Measurements from ENCODE around the gene TRIOBP. TPM values are rescaled to one million over a fixed set of nuclear protein-coding genes. Genes with fewer than 3 reads are reported as not detected.
A peak's percentile ranks its signal among the peaks of the same experiment; 100 is the strongest.

Gene TRIOBP
- total RNA-seq, 2 donors from 2014 or later, result 126 to 146 TPM

DNA sequence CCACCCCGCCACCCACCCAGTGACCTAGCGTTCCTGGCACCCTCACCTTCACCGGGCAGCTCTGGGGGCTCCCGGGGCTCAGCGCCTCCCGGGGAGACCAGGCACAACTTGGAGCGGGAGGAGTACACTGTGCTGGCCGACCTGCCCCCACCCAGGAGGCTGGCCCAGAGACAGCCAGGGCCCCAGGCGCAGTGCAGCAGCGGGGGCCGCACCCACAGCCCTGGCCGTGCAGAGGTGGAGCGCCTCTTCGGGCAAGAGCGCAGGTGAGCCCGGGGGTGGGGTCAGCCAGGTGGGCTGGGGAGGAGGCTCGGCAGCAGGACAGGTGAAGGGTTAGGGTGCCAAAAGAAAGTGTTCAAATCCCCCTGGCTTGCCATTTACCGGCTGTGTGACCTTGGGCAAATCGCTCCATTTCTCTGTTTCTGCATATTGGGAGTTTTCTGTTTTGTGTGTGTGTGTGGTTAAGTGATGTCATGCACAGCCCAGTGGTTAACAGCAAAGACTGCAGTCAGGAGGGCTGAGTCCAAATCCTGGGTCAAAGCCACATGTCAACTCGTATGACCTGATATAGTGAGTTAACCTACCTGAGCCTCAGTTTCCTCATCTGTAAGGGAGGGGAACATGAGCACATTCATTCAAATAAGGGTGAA lies 29.5 kb downstream of the TRIOBP start:
- Histone ChIP-seq H3K27ac (no peak overlapping the region), H3K9me3 (no peaks in the 10 kb centered on the region), H3K36me3 (no peaks in the 10 kb centered on the region), H3K4me1 (ENCODE audit: control insufficient read depth in 1 of 2, low read depth in 2 of 2) (peaks cover 8 to 19% of the 10 kb centered on the region in 2 donors), H3K4me3 (no peak overlapping the region), H3K27me3 (replicated peaks; ENCODE audit: insufficient read depth) (no peaks in the 10 kb centered on the region)
- TF ChIP-seq, protein P1, sequence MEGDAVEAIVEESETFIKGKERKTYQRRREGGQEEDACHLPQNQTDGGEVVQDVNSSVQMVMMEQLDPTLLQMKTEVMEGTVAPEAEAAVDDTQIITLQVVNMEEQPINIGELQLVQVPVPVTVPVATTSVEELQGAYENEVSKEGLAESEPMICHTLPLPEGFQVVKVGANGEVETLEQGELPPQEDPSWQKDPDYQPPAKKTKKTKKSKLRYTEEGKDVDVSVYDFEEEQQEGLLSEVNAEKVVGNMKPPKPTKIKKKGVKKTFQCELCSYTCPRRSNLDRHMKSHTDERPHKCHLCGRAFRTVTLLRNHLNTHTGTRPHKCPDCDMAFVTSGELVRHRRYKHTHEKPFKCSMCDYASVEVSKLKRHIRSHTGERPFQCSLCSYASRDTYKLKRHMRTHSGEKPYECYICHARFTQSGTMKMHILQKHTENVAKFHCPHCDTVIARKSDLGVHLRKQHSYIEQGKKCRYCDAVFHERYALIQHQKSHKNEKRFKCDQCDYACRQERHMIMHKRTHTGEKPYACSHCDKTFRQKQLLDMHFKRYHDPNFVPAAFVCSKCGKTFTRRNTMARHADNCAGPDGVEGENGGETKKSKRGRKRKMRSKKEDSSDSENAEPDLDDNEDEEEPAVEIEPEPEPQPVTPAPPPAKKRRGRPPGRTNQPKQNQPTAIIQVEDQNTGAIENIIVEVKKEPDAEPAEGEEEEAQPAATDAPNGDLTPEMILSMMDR (IDR thresholded peaks at IDR 0.05), result no peak
- ATAC-seq (ENCODE audit: insufficient number of reproducible peaks, low FRiP score, low read depth) (no peak), DNase-seq (ENCODE audit: low spot score) (no peak)

DNA sequence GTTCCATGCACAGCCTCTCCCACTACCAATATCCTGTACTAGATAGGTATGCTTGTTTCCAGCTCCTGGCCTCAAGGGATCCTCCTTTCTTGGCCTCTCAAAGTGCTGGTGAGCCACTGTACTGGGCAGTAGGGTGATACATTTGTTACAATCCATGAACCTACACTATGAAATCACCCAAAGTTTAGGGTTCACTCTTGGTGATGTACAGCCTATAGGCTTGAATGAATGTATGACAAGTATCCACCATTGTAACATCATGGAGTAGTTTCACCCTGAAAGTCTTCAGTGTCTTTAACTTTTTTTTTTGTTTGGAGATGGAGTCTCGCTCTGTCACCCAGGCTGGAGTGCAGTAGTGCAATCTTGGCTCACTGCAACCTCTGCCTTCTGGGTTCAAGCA lies 31.8 kb downstream of the TRIOBP start:
- H3K36me3 ChIP-seq, result no peaks in the 10 kb centered on the region
- ATAC-seq (ENCODE audit: insufficient number of reproducible peaks, low FRiP score, low read depth) (peak; percentile 26), DNase-seq (ENCODE audit: low spot score) (no peak)
- H3K4me3 ChIP-seq, result no peak overlapping the region
- H3K9me3 ChIP-seq, result no peaks in the 10 kb centered on the region
- H3K4me1 ChIP-seq (ENCODE audit: control insufficient read depth in 1 of 2, low read depth in 2 of 2), result peaks cover 8 to 19% of the 10 kb centered on the region in 2 donors
- H3K27me3 ChIP-seq (replicated peaks; ENCODE audit: insufficient read depth), result no peaks in the 10 kb centered on the region
- TF ChIP-seq, protein P1 (IDR thresholded peaks at IDR 0.05), result no peak
- peak overlapping the region; percentile 21 to 33 for H3K27ac ChIP-seq

DNA sequence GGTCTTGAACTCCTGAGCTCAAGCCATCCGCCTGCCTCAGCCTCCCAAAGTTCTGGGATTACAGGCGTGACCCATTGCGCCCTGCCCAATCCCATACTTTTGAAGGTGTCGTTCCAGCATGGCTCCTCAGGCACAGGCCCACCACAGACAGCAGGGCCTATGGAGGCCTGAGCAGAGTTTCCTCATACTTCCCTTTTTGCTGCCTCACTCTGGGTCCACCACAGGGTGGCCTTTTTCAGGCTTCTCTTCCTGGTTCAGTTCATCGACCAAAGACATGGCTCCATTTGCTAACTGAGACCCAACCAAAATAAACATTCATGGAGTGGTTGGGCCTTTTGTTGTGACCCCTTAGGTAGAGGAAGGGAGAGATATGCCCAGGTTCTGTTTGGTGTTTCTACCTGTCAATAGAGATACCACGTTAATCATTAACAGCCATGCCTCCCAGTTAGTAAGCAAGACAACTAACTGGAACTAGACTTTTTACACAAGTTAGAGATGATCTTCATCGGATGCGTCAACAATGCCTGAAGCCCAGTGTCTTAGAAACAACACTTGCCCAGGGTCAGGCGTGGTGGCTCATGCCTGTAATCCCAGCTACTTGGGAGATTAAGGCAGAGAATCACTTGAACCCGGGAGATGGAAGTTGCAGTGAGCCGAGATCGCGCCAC lies 35.1 kb downstream of the TRIOBP start:
- H3K9me3 ChIP-seq, result no peaks in the 10 kb centered on the region
- DNase-seq (ENCODE audit: low spot score) (no peak), ATAC-seq (ENCODE audit: insufficient number of reproducible peaks, low FRiP score, low read depth) (no peak)
- no peak overlapping the region for H3K27ac ChIP-seq
- peaks cover 8 to 19% of the 10 kb centered on the region in 2 donors for H3K4me1 ChIP-seq (ENCODE audit: control insufficient read depth in 1 of 2, low read depth in 2 of 2)
- H3K36me3 ChIP-seq, result no peaks in the 10 kb centered on the region
- H3K4me3 ChIP-seq, result no peak overlapping the region
- TF ChIP-seq, protein P1 (IDR thresholded peaks at IDR 0.05), result no peak
- H3K27me3 ChIP-seq (replicated peaks; ENCODE audit: insufficient read depth), result no peaks in the 10 kb centered on the region

DNA sequence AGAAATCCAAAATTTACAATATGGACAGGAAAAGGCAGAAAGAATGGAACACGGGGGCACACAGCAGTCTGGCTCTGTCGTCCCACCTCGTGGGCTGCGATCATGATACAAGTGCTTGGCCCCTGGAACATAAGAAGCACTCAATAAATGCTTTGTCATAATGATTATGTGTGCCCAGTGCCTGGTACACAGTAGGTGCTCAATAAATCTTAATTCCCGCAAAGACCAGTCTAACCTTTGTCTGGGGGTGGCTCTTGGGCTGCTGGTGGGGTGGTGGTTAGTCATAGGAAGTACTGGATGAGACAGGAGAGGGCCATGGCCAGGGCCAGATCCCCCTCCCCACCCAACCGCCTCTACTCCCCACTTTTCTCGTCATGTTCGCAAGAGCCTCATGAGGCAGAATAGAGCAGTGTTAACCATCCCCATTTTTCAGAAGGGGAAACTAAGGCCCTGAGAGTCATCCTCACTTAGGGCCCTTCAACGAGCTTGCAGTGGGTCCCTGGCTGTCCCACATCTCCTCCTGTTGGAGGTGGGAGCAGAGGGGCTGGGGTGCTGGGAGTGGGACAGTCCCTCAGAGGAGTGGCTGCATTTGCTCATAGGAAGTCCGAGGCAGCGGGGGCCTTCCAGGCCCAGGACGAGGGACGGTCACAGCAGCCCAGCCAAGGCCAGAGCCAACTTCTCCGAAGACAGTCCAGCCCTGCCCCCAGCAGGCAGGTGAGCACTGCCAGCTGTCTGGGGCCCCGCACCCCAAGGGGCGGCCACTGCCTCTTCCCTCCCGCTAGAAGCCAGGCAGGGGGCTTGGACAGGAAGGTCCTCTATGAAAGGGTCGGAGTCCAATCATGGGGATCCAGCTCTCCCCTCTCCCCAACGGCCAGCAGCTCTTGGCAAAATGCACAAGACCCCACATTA lies 36.1 kb downstream of the TRIOBP start:
- Histone ChIP-seq H3K27ac (no peak overlapping the region), H3K27me3 (replicated peaks; ENCODE audit: insufficient read depth) (no peaks in the 10 kb centered on the region), H3K4me3 (no peak overlapping the region), H3K36me3 (no peaks in the 10 kb centered on the region), H3K4me1 (ENCODE audit: control insufficient read depth in 1 of 2, low read depth in 2 of 2) (peaks cover 4 to 11% of the 10 kb centered on the region in 2 donors), H3K9me3 (no peaks in the 10 kb centered on the region)
- ATAC-seq (ENCODE audit: insufficient number of reproducible peaks, low FRiP score, low read depth) (no peak), DNase-seq (ENCODE audit: low spot score) (no peak)
- TF ChIP-seq, protein P1 (IDR thresholded peaks at IDR 0.05), result no peak
